ENCODE results near the gene GOLGA8T.
"Not testable (repeated sequence)": the region's sequence is repeated elsewhere in the genome, so short reads cannot be mapped to it uniquely, and the experiment has no call there.

- TF ChIP-seq BHLHE40 (IDR thresholded peaks at IDR 0.05; ENCODE audit: borderline replicate concordance); CTBP1 (IDR thresholded peaks at IDR 0.05; ENCODE audit: borderline replicate concordance); L3MBTL2 (conservative IDR thresholded peaks at IDR 0.05); ARNT (IDR thresholded peaks at IDR 0.05); SP1 (IDR thresholded peaks at IDR 0.05); NFRKB (IDR thresholded peaks at IDR 0.05); PKNOX1 (IDR thresholded peaks at IDR 0.05); LEF1 (IDR thresholded peaks at IDR 0.05; ENCODE audit: borderline replicate concordance); SUZ12 (IDR thresholded peaks at IDR 0.05); FOXM1 (IDR thresholded peaks at IDR 0.05; ENCODE audit: borderline replicate concordance): not testable (repeated sequence)
Observed at GRCh38 chr15:30176613-30177012, 41.8 kb downstream of the GOLGA8T start.
